SU-DHL-6 (cell line): ENCODE data around the gene CRHR2.

Experiments
- H2AFZ ChIP-seq: fragments of 200-600 bp; sonication (generic); 2 replicates; pipeline ENCODE4 v1.6.1; 2014; ENCODE audit warnings: low read depth, mild to moderate bottlenecking, moderate library complexity, mixed read lengths, antibody characterized with exemption, low read length; ENCODE audit not compliant: severe bottlenecking
- H3F3A ChIP-seq: fragments of 200-600 bp; shearing (Covaris generic); 2 replicates; pipeline ENCODE4 v1.6.0; 2016; ENCODE audit warnings: antibody characterized with exemption, mild to moderate bottlenecking; ENCODE audit not compliant: insufficient read depth
- H3K27ac ChIP-seq: fragments of 200-600 bp; sonication (generic); 2 replicates; pipeline ENCODE4 v1.5.1; 2016; ENCODE audit warnings: low read depth, mild to moderate bottlenecking, low read length, moderate library complexity, mixed read lengths
- H3K27me3 ChIP-seq: fragments of 200-600 bp; sonication (generic), shearing (Covaris generic); 2 replicates; pipeline ENCODE4 v1.6.0; 2014; ENCODE audit warnings: mild to moderate bottlenecking, low read length
- H3K36me3 ChIP-seq: fragments of 200-600 bp; sonication (generic); 2 replicates; pipeline ENCODE4 v1.6.1; 2014; ENCODE audit warnings: mild to moderate bottlenecking, low read length, mixed read lengths
- H3K4me2 ChIP-seq: fragments of 300-600, 200-600 bp; shearing (Covaris generic), sonication (generic); 2 replicates; pipeline ENCODE4 v1.6.0; 2014; ENCODE audit warnings: low read length, low read depth, mild to moderate bottlenecking; ENCODE audit not compliant: poor library complexity, severe bottlenecking
- H3K4me3 ChIP-seq: fragments of 200-600 bp; sonication (generic); 2 replicates; pipeline ENCODE4 v1.5.1; 2014; ENCODE audit warnings: antibody characterized with exemption, low read length, mild to moderate bottlenecking, mixed read lengths; ENCODE audit not compliant: insufficient read depth, poor library complexity, severe bottlenecking
- H3K79me2 ChIP-seq: fragments of 200-600 bp; sonication (generic); 2 replicates; pipeline ENCODE4 v1.6.1; 2014; ENCODE audit warnings: mild to moderate bottlenecking, low read length, moderate library complexity; ENCODE audit not compliant: insufficient read depth
- H3K9ac ChIP-seq: fragments of 200-600 bp; sonication (generic); 2 replicates; pipeline ENCODE4 v1.7.0; 2014; ENCODE audit warnings: mild to moderate bottlenecking, low read length
- H3K9me2 ChIP-seq: fragments of 200-600 bp; sonication (generic); replicated peaks from 2 replicates; pipeline ENCODE4 v1.6.1; 2014; ENCODE audit warnings: low read length; ENCODE audit not compliant: insufficient read depth
- H3K9me3 ChIP-seq: fragments of 200-600 bp; sonication (generic); 2 replicates; pipeline ENCODE4 v1.6.1; 2014; ENCODE audit warnings: low read length, mixed read lengths; ENCODE audit not compliant: insufficient read depth
- H4K20me1 ChIP-seq: fragments of 200-600 bp; sonication (generic); 2 replicates; pipeline ENCODE4 v1.6.1; 2014; ENCODE audit warnings: low read depth, mild to moderate bottlenecking, antibody characterized with exemption, low read length, moderate library complexity, mixed read lengths
- EZH2phosphoT487 ChIP-seq: fragments of 200-600 bp; sonication (generic), shearing (Covaris generic); conservative IDR thresholded peaks from 2 replicates; pipeline ENCODE4 v1.6.1; 2018; ENCODE audit warnings: mild to moderate bottlenecking, antibody characterized with exemption, low read length, moderate library complexity, mixed read lengths
- TF ChIP-seq, protein P1 (sequence below): fragments of 200-600 bp; sonication (generic); IDR thresholded peaks from one replicate; pipeline ENCODE4 v1.5.1; 2017; ENCODE audit warnings: antibody characterized with exemption, mild to moderate bottlenecking, low read length, moderate library complexity; ENCODE audit not compliant: insufficient read depth, poor library complexity, severe bottlenecking

CRHR2 gene

GRCh38 chr7:30727061-30727945, 45.0 kb upstream of the CRHR2 start:
- no peak overlapping the region for H3K4me3 ChIP-seq
- H3F3A ChIP-seq: no peaks in the 10 kb centered on the region
- H3K9ac ChIP-seq: no peak overlapping the region
- no peaks in the 10 kb centered on the region for H4K20me1 ChIP-seq
- H3K36me3 ChIP-seq: no peaks in the 10 kb centered on the region
- H3K27me3 ChIP-seq: no peaks in the 10 kb centered on the region
- H3K27ac ChIP-seq: no peak overlapping the region
- peak overlapping the region; percentile 6 for H3K4me2 ChIP-seq
- no peaks in the 10 kb centered on the region for H3K9me3 ChIP-seq
- H3K9me2 ChIP-seq: no peaks in the 10 kb centered on the region
- H3K79me2 ChIP-seq: no peaks in the 10 kb centered on the region
- TF ChIP-seq EZH2phosphoT487: no peak
- TF ChIP-seq, protein P1, sequence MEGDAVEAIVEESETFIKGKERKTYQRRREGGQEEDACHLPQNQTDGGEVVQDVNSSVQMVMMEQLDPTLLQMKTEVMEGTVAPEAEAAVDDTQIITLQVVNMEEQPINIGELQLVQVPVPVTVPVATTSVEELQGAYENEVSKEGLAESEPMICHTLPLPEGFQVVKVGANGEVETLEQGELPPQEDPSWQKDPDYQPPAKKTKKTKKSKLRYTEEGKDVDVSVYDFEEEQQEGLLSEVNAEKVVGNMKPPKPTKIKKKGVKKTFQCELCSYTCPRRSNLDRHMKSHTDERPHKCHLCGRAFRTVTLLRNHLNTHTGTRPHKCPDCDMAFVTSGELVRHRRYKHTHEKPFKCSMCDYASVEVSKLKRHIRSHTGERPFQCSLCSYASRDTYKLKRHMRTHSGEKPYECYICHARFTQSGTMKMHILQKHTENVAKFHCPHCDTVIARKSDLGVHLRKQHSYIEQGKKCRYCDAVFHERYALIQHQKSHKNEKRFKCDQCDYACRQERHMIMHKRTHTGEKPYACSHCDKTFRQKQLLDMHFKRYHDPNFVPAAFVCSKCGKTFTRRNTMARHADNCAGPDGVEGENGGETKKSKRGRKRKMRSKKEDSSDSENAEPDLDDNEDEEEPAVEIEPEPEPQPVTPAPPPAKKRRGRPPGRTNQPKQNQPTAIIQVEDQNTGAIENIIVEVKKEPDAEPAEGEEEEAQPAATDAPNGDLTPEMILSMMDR: no peak
- H2AFZ ChIP-seq: no peak overlapping the region

DNA sequence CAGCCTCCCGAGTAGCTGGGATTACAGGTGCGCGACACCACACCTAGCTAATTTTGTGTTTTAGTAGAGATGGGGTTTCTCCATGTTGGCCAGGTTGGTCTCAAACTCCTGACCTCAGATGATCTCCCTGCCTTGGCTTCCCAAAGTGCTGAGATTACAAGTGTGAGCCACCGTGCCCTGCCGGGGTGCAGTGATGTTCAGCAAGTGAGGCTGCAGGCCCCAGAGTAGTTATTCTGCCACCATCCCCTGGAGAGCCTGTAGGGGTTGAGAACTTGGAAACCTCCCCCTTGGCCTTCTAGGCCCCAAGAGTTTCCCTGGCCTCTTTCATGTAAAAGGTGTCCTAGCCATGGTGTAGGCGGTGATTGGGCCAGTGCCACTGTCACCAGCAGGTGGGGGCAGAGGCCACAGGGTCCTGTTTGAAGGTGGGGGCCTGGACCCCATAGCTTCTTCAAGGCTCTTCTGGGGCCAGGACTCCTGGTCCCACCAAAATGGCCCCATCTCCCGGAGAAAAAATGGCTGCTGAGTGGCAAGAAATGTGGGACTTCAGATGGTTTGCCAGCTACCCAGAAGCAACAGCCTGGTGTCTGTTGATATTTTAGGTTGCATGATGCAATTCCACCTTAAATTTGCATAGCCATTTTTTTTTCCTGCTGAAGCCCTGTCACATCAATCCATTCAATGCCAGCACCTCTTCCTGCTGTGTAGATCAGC, 44.2 kb upstream of the CRHR2 start:
- H3K4me3 ChIP-seq: no peak overlapping the region
- no peak overlapping the region for H3K27ac ChIP-seq
- H3K36me3 ChIP-seq: no peaks in the 10 kb centered on the region
- H3K9me3 ChIP-seq: no peaks in the 10 kb centered on the region
- no peaks in the 10 kb centered on the region for H3K9me2 ChIP-seq
- no peaks in the 10 kb centered on the region for H3K27me3 ChIP-seq
- no peak overlapping the region for H2AFZ ChIP-seq
- H3K79me2 ChIP-seq: no peaks in the 10 kb centered on the region
- TF ChIP-seq EZH2phosphoT487: no peak
- TF ChIP-seq, protein P1: no peak
- no peak overlapping the region for H3K9ac ChIP-seq
- H4K20me1 ChIP-seq: no peaks in the 10 kb centered on the region
- no peaks in the 10 kb centered on the region for H3F3A ChIP-seq
- H3K4me2 ChIP-seq: peak overlapping the region; percentile 6

GRCh38 chr7:30723776-30724175, 41.5 kb upstream of the CRHR2 start:
- no peak overlapping the region for H3K27ac ChIP-seq
- no peak overlapping the region for H3K4me2 ChIP-seq
- no peaks in the 10 kb centered on the region for H3K9me2 ChIP-seq
- TF ChIP-seq EZH2phosphoT487: no peak
- TF ChIP-seq, protein P1: no peak
- H2AFZ ChIP-seq: no peak overlapping the region
- H4K20me1 ChIP-seq: no peaks in the 10 kb centered on the region
- no peak overlapping the region for H3K4me3 ChIP-seq
- no peaks in the 10 kb centered on the region for H3F3A ChIP-seq
- no peaks in the 10 kb centered on the region for H3K36me3 ChIP-seq
- H3K9me3 ChIP-seq: no peaks in the 10 kb centered on the region
- H3K79me2 ChIP-seq: no peaks in the 10 kb centered on the region
- H3K27me3 ChIP-seq: no peaks in the 10 kb centered on the region
- H3K9ac ChIP-seq: no peak overlapping the region
